ENCODE measurements around the gene ALOX5AP. TPM values are rescaled to one million over a fixed set of nuclear protein-coding genes. Genes with fewer than 3 reads are reported as not detected.

Gene ALOX5AP
- total and polyA plus RNA-seq, 10 of the 15 experiments (the other 5 are each of a cell fraction or from before 2014, with no cell fraction given): 45.9 to 426 (median 109) TPM

DNA sequence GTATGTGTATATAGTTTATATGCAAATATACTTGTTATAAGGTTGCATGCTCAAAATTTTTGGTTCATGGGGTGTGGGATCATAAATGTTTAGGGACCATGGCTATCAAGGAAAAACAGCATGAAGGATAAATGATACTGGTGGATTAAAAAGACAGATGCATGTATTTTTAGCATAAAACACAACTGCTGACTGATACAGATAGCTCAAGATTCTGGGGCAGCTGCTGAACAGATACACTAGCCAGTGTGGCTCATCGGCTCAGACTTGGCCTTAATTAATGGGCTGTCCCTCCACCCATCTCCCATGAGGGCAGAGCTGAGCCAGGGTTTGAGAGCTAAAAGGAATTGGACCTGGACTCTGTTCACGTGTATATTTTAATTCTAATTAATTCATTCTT is 11.4 kb downstream of the ALOX5AP start:
- ATAC-seq (no peak), FAIRE-seq (no peak), DNase-seq (ENCODE audit: low read depth, low spot score) (no peak)
- no peaks in the 10 kb centered on the region; the same call in 2 of the 3 replicates for H3K9me3 ChIP-seq (replicated peaks; ENCODE audit: control insufficient read depth, insufficient read depth, low read length)
- in situ Hi-C loops (cut with MboI): no loop called here
- no peak overlapping the region for H3K27ac ChIP-seq (ENCODE audit: control insufficient read depth, insufficient read depth)
- no peak overlapping the region for H3K9ac ChIP-seq (ENCODE audit: control insufficient read depth, insufficient read depth, low read length)
- no peaks in the 10 kb centered on the region for H3K79me2 ChIP-seq (ENCODE audit: control insufficient read depth, insufficient read depth, low read length)
- no peaks in the 10 kb centered on the region; the same call in 1 of the 2 replicates for H4K20me1 ChIP-seq (ENCODE audit: control insufficient read depth, insufficient read depth)
- no peak for TF ChIP-seq CBX3 (IDR thresholded peaks at IDR 0.05; ENCODE audit: borderline replicate concordance, low read depth)
- no peak for TF ChIP-seq WRNIP1 (IDR thresholded peaks at IDR 0.05; ENCODE audit: borderline replicate concordance, low read depth, low read length)
- TF ChIP-seq CBFB (IDR thresholded peaks at IDR 0.05; ENCODE audit: low read depth): no peak
- TF ChIP-seq SUZ12 (IDR thresholded peaks at IDR 0.05; ENCODE audit: unreplicated experiment): no peak
- no peak for TF ChIP-seq STAT1 (conservative IDR thresholded peaks at IDR 0.05)
- TF ChIP-seq IKZF2 (IDR thresholded peaks at IDR 0.05): no peak
- TF ChIP-seq, protein P1, sequence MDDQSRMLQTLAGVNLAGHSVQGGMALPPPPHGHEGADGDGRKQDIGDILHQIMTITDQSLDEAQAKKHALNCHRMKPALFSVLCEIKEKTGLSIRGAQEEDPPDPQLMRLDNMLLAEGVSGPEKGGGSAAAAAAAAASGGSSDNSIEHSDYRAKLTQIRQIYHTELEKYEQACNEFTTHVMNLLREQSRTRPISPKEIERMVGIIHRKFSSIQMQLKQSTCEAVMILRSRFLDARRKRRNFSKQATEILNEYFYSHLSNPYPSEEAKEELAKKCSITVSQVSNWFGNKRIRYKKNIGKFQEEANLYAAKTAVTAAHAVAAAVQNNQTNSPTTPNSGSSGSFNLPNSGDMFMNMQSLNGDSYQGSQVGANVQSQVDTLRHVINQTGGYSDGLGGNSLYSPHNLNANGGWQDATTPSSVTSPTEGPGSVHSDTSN (IDR thresholded peaks at IDR 0.05; ENCODE audit: insufficient replicate concordance, low read depth, low read length): no peak
- TF ChIP-seq, protein P2, sequence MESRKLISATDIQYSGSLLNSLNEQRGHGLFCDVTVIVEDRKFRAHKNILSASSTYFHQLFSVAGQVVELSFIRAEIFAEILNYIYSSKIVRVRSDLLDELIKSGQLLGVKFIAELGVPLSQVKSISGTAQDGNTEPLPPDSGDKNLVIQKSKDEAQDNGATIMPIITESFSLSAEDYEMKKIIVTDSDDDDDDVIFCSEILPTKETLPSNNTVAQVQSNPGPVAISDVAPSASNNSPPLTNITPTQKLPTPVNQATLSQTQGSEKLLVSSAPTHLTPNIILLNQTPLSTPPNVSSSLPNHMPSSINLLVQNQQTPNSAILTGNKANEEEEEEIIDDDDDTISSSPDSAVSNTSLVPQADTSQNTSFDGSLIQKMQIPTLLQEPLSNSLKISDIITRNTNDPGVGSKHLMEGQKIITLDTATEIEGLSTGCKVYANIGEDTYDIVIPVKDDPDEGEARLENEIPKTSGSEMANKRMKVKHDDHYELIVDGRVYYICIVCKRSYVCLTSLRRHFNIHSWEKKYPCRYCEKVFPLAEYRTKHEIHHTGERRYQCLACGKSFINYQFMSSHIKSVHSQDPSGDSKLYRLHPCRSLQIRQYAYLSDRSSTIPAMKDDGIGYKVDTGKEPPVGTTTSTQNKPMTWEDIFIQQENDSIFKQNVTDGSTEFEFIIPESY (IDR thresholded peaks at IDR 0.05): no peak
- TF ChIP-seq BMI1 (IDR thresholded peaks at IDR 0.05; ENCODE audit: borderline replicate concordance): no peak
- no peak for TF ChIP-seq CEBPB (IDR thresholded peaks at IDR 0.05; ENCODE audit: borderline replicate concordance in 1 of 2, low read depth in 2 of 2, low read length in 2 of 2)
- no peak for TF ChIP-seq SIX5 (IDR thresholded peaks at IDR 0.05; ENCODE audit: low read depth, low read length, severe bottlenecking)
- TF ChIP-seq, protein P3, sequence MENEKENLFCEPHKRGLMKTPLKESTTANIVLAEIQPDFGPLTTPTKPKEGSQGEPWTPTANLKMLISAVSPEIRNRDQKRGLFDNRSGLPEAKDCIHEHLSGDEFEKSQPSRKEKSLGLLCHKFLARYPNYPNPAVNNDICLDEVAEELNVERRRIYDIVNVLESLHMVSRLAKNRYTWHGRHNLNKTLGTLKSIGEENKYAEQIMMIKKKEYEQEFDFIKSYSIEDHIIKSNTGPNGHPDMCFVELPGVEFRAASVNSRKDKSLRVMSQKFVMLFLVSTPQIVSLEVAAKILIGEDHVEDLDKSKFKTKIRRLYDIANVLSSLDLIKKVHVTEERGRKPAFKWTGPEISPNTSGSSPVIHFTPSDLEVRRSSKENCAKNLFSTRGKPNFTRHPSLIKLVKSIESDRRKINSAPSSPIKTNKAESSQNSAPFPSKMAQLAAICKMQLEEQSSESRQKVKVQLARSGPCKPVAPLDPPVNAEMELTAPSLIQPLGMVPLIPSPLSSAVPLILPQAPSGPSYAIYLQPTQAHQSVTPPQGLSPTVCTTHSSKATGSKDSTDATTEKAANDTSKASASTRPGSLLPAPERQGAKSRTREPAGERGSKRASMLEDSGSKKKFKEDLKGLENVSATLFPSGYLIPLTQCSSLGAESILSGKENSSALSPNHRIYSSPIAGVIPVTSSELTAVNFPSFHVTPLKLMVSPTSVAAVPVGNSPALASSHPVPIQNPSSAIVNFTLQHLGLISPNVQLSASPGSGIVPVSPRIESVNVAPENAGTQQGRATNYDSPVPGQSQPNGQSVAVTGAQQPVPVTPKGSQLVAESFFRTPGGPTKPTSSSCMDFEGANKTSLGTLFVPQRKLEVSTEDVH (IDR thresholded peaks at IDR 0.05; ENCODE audit: low read depth, partially characterized antibody): no peak
- no peak for TF ChIP-seq RB1 (IDR thresholded peaks at IDR 0.05; ENCODE audit: borderline replicate concordance)
- no peak for TF ChIP-seq MXI1 (IDR thresholded peaks at IDR 0.05; ENCODE audit: low read depth, low read length)
- no peak for TF ChIP-seq NBN (IDR thresholded peaks at IDR 0.05)
- no peak for TF ChIP-seq TCF12 (IDR thresholded peaks at IDR 0.05; ENCODE audit: low read depth, low read length)
- no peak for TF ChIP-seq NR2C1 (IDR thresholded peaks at IDR 0.05)
- TF ChIP-seq EGR1 (IDR thresholded peaks at IDR 0.05; ENCODE audit: borderline replicate concordance in 1 of 2, low read depth in 2 of 2, low read length in 2 of 2): no peak
- no peak overlapping the region for H3K4me3 ChIP-seq
- WGBS (ENCODE audit: insufficient coverage, insufficient replicate concordance, low lambda C conversion rate, missing lambda C conversion rate): 73% methylated on average over 2 of the region's 2 CpGs
- POLR2A ChIA-PET: interaction anchor here (0.5 to 1.2 kb wide), 3 partner anchors 12 to 53 kb away, joined by 3 to 4 read pairs (median 3); partner anchors contain the start of gene ALOX5AP
- H3K4me2 ChIP-seq (ENCODE audit: control insufficient read depth, insufficient read depth): no peak overlapping the region
- intact Hi-C loops (cut with micrococcal nuclease; ENCODE audit: unreplicated experiment): no loop called here
- peaks cover 0 to 2% of the 10 kb centered on the region in 2 experiments; a peak in 1 of 4 replicates for H3K36me3 ChIP-seq (ENCODE audit: control insufficient read depth in 2 of 2, insufficient read depth in 2 of 2, low read length in 1 of 2)
- H3K4me1 ChIP-seq (ENCODE audit: control insufficient read depth, insufficient read depth, low read length): peaks cover 18% of the 10 kb centered on the region
- no peaks in the 10 kb centered on the region for H3K27me3 ChIP-seq (replicated peaks in 1 of 2; ENCODE audit: control insufficient read depth in 2 of 2, insufficient read depth in 2 of 2, low read length in 1 of 2)
- H2AFZ ChIP-seq (ENCODE audit: control insufficient read depth, low read depth, low read length): no peak overlapping the region
- CTCF ChIA-PET: interaction anchor here (1.5 kb wide), 1 partner anchor 13 kb away, joined by 3 read pairs; no protein-coding TSS in a partner anchor
- SMC1A ChIA-PET (ENCODE audit: uncharacterized antibody, unreplicated experiment): interaction anchor here (0.8 to 3.3 kb wide), 8 partner anchors 9 to 131 kb away, joined by 3 to 19 read pairs (median 6); no protein-coding TSS in a partner anchor
- RAD21 ChIA-PET (ENCODE audit: unreplicated experiment): interaction anchor here (0.6 to 1.7 kb wide), 7 partner anchors 8 to 51 kb away, joined by 3 to 6 read pairs (median 3); partner anchors contain the start of gene ALOX5AP
- no TSS peak for BruUV-seq (replicated peaks)

Measured in GM12878 (cell line).